Hypothalamus (tissue), 51 donors: Measurements from ENCODE around the gene RPS28.
"Not testable (repeated sequence)": the region's sequence is repeated elsewhere in the genome, so short reads cannot be mapped to it uniquely, and the experiment has no call there.

Source experiments
- DNase-seq, 51 donors: peaks; one replicate each; lab custom pipeline; 2025; lab: John Stamatoyannopoulos, UW

Gene RPS28

DNA sequence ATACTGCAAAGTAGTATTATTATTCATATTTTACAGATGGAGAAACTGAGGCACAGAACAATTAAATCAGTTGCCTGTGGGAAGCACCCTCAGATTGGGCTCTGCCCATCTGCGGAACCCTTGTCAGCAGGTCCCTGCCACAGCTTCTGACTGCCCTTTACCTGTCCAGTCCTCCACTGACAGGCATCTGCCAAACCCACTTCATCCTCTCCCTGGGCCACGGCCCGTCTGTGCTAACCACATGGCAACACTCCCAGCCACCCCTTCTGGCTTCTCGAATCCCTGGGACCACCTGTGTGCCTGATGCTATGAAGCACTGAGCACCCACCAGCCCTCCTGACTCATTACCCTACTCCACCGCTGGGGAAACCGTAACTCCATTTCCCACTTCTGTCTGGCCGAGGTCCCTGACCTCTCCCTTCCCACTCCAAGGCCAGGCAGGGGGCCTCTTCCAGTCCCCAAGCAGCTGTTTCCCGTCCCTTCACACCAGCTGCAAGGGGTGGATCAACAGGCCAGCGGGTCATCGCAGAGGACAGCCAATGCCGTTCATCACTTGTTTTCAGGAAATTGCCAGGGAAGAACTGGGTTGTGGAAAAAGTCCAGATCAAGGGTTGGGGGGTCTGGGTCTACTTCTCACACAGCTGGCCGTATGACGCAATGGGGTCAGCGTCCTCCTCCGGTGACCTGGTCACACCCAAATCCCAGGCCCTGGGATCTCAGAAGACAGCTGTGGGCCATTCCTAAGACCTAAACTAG, 19.2 kb downstream of the RPS28 start:
- peak in 1 of 51 donors; percentile 2 for DNase-seq

DNA sequence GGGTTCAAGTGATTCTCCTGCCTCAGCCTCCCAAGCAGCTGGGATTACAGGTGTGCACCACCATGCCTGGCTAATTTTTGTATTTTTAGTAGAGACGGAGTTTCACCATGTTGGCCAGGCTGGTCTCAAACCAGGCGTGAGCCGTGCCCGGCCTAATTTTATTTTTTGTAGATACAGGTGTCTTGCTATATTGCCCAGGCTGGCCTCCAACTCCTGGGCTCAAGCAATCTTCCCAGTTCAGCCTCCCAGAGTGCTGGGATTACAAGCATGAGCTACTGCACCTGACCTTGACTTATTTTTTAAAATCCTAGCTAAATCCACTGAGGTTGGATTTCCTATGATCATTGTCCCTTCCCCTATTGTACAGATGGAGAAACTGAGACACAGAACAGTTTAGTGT, 20.2 kb downstream of the RPS28 start:
- DNase-seq: not testable (repeated sequence)

DNA sequence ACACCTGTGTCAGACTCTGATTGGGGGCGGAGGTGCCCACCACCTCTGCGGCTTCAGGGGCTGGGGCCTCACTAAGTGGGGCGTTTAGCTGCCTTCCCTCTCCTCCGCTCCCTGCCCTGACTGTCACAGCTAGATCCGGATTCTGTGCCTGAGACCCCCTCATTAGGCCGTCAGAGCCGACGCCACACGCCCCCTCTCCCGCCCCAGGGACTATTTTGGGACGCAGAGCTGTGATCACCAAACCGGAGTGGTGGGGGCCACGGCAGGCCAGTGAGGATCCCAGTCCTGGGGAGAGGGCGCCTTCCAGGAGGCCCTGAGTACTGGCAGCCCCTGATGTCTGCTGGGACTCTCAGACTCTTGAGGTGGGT, 21.0 kb downstream of the RPS28 start:
- no peak for DNase-seq

DNA sequence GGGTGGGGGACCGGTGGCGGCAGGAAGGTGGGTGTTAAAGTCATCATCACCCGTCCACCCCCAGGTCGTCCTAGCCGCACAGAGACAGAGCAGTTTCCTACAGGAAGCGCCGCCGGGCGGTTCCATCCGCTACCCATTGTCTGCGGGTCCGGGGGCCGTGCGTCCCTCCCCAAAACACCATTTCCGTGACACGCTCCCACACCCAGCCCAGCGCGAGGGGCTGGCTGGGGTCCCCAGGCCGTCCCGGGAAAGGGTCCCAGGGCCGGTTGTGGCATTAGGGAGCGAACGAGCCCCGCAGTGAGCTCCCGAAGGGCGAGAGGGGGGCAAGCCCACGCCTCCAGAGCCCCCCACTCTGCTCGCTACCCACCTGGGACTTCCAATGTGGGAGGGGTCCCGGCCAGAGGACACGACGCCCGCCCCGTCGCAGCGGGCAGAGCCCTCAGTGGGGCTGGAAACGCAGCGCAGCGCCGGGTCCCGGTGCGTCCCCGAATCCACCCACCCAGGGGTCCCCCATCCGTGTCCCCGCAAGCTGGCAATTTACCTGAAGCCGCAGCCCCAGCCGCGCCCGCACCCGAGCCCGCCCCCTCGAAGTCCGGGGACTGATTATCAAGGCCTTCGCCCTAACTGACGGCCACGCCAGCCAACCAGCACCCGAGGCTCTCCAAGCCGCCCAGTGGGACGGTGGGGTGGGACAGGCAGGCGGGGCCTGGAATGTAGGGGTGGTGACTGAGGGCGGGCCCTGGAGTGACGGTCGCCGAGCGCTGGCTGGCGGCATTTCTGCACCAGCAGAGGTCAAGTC, 21.6 kb downstream of the RPS28 start, which contains the start of gene KANK3:
KANK3 (minus strand) TSS at position 579 of the 799 bp plus-strand sequence. CDS start 5,434 bp downstream, outside the sequence.
- DNase-seq: peak in 50 of 51 donors; percentile 3 to 93 (median 74)

DNA sequence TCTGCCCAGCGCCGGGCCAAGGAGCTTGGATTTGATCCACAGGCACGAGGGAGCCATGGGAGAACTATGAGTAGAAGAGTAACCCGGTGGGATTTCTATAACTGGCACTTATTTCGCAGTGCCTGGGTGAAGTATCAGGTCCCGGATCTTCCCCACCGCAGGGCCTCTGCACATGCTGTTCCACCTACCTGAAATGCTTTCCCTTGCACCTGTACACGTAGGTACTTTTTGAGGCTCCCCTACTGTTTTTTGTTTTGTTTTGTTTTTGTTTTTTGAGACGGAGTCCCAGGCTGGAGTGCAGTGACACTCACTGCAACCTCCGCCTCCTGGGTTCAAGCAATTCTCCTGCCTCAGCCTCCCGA, 22.2 kb downstream of the RPS28 start:
- no peak for DNase-seq

DNA sequence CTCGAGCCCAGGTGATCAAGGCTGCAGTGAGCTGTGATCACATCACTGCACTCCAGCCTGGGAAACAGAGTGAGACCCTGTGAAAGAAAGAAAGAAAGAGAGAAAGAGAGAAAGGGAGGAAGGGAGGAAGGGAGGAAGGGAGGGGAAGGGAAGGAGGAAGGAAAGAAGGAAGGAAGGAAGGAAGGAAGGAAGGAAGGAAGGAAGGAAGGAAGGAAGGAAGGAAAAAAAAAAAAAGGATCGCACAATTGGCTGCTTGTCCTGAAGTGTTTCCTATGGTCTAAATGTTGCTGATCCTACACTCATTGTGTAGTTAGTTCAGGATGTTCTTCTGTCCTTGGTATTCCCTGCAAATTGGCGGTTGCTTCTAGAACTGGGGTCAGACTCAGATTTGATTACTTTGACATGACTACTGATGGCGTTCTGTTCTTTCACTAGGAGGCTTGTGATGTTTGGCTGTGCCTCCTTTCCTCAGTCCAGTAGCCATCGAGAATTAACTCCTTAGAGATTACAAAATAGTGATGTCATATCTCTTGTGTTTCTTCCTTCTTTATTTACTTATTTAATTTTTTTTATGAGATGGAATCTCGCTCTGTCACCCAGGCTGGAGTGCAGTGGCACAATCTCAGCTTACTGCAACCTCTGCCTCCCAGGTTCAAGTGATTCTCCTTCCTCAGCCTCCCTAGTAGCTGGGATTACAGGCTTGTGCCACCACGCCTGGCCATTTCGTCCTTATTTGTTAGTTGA, 28.5 kb downstream of the RPS28 start:
- not testable (repeated sequence) for DNase-seq

DNA sequence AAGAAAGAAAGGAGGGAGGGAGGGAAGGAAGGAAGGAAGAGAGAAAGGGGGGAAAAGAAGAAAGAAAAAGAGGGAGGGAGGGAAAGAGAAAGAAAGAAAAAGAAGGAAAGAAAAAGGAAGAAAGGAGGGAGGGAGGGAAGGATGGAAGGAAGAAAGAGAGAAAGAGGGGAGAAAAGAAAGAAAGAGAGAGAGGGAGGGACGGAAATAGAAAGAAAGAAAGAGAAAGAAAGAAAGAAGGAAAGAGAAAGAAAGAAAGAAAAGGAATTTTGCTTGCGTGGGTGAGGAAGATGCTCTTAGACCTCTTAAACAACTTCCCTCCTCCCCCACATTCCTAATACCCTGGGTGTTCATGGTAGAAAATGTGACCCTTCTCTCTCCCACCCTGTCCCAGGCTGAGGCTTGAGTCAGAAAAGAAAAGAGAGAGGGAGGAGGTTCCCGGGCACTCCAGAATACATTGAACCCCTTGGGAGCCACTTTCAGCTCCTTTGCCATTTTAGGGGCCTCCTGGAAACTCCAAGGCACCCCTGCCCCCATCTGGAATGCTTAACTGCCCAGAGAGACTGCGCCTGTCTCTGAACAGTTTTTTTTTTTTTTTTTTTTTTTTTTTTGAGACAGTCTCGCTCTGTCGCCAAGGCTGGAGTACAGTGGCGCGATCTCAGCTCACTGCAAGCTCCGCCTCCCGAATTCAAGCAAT, 31.0 kb downstream of the RPS28 start:
- peak in 1 of 51 donors; percentile 13 for DNase-seq

DNA sequence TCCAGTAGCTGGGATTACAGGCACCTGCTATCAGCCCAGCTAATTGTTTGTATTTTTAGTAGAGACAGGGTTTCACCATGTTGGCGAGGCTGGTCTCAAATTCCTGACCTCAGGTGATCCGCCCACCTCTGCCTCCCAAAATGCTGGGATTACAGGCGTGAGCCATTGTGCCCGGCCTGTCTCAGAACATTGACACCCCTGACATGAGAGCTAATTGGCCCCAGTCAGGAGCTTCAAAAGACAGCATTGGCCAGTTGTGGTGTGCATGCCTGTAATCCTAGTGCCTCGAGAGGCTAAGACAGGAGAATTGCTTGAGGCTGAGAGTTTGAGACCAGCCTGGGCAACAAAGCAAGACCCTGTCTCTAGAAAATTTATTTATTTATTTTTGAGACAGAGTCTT, 31.5 kb downstream of the RPS28 start:
- not testable (repeated sequence) for DNase-seq

DNA sequence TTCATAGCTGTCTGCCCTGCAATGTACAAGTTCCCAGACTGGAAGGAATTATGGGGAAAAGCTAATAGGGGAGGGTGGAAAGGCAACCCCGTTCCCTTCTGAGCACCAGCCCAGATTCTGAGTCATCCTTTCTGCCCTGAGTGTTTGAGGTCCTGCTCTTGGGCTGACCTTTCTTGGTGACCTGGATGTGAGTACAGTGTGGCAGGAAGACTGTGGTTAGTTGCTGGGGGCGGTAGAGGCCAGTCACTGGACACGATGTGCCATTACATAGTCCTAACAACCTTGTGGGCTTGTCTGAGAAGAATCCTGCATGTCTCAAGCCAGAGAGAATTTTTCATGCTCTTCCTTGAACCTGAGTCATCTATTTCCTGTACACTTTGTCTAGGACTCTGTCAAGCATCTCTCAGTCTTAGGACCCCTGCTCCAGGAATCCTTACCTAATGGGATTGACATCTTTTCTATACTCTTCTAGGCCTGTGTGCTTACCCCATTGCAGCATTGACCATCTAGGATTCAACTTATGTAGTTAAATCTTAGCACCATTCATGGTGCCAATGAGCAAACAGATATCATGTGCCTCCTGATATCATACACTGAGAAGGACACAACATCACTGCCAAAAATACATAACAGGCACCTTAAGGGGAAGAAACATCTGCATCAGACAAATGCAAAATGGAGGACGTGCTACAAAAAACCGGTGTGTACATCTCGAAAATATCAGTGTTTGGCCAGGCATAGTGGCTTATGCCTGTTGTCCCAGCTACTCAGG, 34.5 kb downstream of the RPS28 start:
- no peak for DNase-seq

DNA sequence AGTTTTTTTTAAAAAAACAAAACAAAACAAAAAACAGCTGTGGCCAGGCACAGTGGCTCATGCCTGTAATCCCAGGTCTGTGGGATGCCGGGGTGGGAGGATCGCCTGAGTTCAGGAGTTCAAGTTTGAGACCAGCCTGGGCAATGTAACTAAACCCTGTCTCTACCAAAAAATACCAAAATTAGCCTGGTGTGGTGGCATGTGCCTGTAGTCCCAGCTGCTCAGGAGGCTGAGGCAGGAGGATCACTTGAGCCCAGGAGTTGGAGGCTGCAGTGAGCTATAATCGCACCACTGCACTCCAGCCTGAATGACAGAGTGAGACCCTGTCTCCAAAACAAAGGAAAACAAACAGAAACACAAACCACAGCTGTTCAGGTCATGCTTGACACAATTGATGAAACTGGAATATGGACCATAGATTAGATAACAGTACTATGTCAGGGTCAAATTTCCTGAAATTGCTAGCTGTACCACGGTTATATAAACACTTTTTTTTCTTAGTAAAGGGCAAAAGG, 35.8 kb downstream of the RPS28 start:
- DNase-seq: no peak

DNA sequence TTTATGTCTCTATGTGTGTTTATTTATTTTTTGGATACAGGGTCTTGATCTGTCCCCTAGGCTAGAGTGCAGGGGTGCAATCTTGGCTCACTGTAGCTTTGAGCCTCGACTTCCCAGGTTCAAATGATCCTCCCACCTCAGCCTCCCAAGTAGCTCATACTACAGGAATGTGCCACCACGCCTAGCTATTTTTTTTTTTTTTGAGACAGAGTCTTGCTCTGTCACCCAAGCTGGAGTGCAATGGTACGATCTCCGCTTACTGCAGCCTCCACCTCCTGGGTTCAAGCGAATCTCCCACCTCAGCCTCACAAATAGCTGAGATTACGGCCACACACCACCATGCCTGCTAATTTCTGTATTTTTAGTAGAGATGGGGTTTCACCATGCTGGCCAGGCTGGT, 37.7 kb downstream of the RPS28 start:
- DNase-seq: no peak

DNA sequence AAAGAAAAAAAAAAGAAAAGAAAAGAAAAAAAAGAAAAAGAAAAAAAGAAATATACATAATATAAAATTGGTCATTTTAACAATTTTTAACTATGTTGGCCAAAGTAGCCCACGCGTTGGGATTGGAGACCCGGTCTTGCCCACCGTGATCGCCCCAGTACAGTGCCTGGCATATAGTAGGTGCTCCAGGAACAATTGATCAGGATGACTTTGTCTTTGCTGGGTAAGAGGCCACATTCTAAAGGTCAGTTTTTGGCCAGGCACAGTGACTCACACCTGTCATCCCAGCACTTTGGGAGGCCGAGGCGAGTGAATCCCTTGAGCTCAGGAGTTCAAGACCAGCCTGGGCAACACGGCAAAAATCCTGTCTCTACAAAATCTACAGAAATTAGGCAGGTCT, 38.9 kb downstream of the RPS28 start:
- no peak for DNase-seq

DNA sequence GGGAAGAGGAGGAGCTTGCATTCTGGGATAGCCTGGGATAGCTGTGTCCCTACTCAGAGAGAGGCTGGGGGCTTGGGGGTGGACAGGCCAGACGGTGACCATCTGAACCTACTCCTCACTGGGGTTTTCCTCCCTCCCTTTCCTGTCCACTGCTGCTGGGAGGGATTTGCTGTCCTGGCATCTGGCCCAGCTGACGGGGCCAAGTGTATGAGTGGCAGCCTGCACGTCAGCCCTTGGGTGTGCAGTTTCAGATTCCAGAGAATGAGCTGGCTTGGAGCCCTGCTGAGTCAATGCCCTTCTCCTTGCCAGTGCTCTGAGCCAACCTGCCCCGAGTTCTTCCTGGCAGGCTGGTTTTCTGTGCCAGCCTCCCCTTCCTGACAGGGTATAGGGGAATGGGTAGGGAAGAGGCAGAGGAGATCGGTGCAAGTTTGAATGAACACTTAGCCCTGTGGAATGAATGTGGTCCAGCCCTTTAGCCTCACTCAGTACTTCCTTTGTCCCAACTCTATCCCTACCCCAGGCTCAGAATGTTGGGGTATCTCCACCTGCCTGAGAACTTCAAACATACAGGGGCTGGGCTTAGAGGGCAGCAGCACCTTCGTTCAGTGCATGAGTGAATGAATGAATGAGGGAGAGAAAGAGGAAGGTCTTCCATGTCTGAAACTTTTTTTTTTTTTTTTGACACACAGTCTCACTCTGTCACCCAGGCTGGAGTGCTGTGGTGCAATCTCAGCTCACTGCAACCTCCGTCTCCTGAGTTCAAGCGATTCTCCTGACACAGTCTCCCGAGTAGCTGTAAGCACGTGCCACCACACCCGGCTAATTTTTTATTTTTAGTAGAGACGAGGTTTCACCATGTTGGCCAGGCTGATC, 40.9 kb downstream of the RPS28 start:
- peak in 48 of 51 donors; percentile 5 to 85 (median 66) for DNase-seq

DNA sequence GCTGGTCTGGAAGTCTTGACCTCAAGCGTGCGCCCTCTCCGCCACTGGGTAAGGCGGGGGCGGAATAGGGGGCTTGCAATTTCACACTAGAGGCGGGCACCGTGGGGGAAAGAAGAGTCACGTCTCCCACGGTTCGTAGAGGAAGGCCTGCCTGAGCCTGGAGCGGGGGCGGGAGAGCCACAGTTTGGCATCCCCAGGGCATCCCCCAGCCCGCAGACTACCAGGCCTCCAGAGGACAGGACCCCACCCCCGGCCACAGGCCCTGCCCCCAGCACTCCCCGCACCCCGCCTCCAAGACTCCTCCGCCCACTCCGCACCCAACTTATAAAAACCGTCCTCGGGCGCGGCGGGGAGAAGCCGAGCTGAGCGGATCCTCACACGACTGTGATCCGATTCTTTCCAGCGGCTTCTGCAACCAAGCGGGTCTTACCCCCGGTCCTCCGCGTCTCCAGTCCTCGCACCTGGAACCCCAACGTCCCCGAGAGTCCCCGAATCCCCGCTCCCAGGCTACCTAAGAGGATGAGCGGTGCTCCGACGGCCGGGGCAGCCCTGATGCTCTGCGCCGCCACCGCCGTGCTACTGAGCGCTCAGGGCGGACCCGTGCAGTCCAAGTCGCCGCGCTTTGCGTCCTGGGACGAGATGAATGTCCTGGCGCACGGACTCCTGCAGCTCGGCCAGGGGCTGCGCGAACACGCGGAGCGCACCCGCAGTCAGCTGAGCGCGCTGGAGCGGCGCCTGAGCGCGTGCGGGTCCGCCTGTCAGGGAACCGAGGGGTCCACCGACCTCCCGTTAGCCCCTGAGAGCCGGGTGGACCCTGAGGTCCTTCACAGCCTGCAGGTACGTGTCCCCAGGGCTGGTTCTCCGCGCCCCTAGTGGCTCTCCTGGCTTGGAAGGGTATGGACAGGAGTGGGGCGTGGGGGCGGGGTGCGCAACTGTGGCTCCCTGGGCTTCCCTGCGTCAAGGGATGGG, 42.8 kb downstream of the RPS28 start, which contains the start of gene ANGPTL4:
ANGPTL4 (plus strand) TSS at position 353 of the 969 bp plus-strand sequence; CDS start at position 520, 167 bp downstream.
- peak in 38 of 51 donors; percentile 12 to 73 (median 42) for DNase-seq

DNA sequence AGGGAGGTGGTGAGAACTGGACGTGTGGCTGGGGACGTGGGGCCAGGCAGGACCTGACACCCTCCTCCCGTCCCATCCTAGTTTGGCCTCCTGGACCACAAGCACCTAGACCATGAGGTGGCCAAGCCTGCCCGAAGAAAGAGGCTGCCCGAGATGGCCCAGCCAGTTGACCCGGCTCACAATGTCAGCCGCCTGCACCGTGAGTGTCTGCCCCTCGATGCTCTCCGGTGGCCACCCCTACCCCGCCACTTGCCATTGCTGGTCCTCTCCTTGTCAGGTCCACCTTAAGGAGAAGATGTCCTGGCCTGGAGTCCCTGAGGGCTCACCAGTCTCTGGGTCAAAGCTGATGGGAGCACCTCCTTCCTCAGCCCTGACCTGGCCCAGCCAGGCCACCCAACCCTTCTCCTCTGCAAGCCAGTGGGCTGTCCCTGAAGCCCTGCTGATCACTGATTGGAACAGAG, 44.9 kb downstream of the RPS28 start:
- DNase-seq: no peak

DNA sequence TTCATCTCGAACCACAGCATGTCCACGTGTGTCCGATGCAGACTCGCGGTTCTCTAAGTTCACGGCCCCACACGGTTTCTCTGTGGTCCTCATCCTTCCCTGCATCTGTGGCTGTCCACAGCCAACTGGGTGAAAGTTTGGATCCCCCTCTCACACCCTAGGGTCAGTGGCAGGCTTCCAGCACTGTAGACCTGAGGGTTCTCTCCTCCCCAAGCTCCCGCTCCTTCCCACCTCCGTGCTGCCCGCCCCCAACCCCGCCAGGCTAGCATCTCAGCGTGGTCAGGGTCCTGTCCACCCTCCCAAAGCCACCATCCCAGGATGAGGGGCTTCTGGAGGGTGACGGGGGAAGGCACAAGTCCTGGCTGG, 45.6 kb downstream of the RPS28 start:
- DNase-seq: peak in 8 of 51 donors; percentile 24 to 68 (median 47)
